ENCODE results near the gene GPRASP1. TPM values are rescaled to one million over a fixed set of nuclear protein-coding genes. Genes with fewer than 3 reads are reported as not detected.

The GPRASP1 gene
- total RNA-seq, 2 experiments from 2014 or later = 4.0 to 4.1 TPM

Other genes starting within 250 kb of the GPRASP1 start
- not detected for gene NXF2B, start 211.5 kb upstream of the GPRASP1 start, total RNA-seq
- not detected for gene TCP11X2, start 179.7 kb upstream of the GPRASP1 start, total RNA-seq
- gene TMSB15A, start 134.7 kb upstream of the GPRASP1 start, total RNA-seq = under 1 TPM; 0.45 to 0.70 TPM
- 10 to 100 TPM in 1 of 2 experiments, 1 to 10 TPM in 1; 7.5 to 10.0 TPM for gene ARMCX5, start 52.0 kb upstream of the GPRASP1 start, total RNA-seq
- 1 to 10 TPM; 1.2 to 1.7 TPM for gene GPRASP2, start 61.0 kb downstream of the GPRASP1 start, total RNA-seq
- gene GPRASP3, start 69.3 kb downstream of the GPRASP1 start, total RNA-seq = 1 to 10 TPM; 1.1 to 1.3 TPM

Data from activated CD4-positive, alpha-beta memory T cell treated with anti-CD3 and anti-CD28 coated beads for 36 hours (primary cell).